ENCODE results near the gene KCNQ2. TPM values are rescaled to one million over a fixed set of nuclear protein-coding genes. Genes with fewer than 3 reads are reported as not detected.

KCNQ2 gene
- total RNA-seq, 1 experiment from 2014 or later = not detected

DNA sequence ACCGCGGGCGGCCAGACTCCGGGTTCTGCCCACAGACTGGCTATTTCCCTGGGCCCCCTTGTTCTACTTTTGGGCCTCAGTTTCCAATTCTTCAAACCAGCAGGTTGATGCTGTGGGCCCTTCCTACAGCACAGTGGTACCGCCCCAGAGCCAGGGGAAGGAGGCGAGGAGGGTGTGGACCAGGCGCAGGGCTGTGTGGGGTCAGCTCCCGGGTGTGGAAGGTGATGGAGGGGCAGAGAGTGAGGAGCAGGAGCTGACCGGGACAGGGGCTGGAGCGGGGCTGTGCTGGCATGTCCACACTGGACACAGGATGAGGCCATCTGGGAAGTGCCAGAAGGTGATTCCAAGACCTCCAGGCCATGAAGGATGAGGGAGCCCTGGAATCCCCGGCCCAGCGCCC is 76.2 kb downstream of the KCNQ2 start:
- POLR2A ChIA-PET (ENCODE audit: unreplicated experiment) = no interaction called here
- TF ChIP-seq EZH2 (IDR thresholded peaks at IDR 0.05; ENCODE audit: low read depth) = no peak
- TF ChIP-seq, protein P1, sequence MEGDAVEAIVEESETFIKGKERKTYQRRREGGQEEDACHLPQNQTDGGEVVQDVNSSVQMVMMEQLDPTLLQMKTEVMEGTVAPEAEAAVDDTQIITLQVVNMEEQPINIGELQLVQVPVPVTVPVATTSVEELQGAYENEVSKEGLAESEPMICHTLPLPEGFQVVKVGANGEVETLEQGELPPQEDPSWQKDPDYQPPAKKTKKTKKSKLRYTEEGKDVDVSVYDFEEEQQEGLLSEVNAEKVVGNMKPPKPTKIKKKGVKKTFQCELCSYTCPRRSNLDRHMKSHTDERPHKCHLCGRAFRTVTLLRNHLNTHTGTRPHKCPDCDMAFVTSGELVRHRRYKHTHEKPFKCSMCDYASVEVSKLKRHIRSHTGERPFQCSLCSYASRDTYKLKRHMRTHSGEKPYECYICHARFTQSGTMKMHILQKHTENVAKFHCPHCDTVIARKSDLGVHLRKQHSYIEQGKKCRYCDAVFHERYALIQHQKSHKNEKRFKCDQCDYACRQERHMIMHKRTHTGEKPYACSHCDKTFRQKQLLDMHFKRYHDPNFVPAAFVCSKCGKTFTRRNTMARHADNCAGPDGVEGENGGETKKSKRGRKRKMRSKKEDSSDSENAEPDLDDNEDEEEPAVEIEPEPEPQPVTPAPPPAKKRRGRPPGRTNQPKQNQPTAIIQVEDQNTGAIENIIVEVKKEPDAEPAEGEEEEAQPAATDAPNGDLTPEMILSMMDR (conservative IDR thresholded peaks at IDR 0.05) = no peak
- H3K79me2 ChIP-seq (ENCODE audit: low read depth) = no peaks in the 10 kb centered on the region
- CTCF ChIA-PET = no interaction called here
- no peak overlapping the region for H2AFZ ChIP-seq
- no TSS peak for BruUV-seq (replicated peaks)
- H3K4me2 ChIP-seq = no peak overlapping the region
- H3K27ac ChIP-seq = no peak overlapping the region
- intact Hi-C loops (cut with micrococcal nuclease; ENCODE audit: unreplicated experiment) = no loop called here
- H4K20me1 ChIP-seq (ENCODE audit: insufficient read depth) = 0 out of 2 replicates have a peak, but pooled peaks cover 3% of the 10 kb centered on the region
- H3K27me3 ChIP-seq (ENCODE audit: insufficient read depth, low read depth) = peaks cover 100% of the 10 kb centered on the region
- DNase-seq = no peak
- H3F3A ChIP-seq (ENCODE audit: insufficient read depth, low read depth) = no peaks in the 10 kb centered on the region
- no peak overlapping the region for H3K4me3 ChIP-seq
- no peaks in the 10 kb centered on the region for H3K9me2 ChIP-seq (ENCODE audit: insufficient read depth)
- no peaks in the 10 kb centered on the region for H3K36me3 ChIP-seq (ENCODE audit: low read depth)
- H3K4me1 ChIP-seq (replicated peaks; ENCODE audit: insufficient read depth) = no peaks in the 10 kb centered on the region
- H3K9me3 ChIP-seq (ENCODE audit: insufficient read depth, low read depth) = no peaks in the 10 kb centered on the region

DNA sequence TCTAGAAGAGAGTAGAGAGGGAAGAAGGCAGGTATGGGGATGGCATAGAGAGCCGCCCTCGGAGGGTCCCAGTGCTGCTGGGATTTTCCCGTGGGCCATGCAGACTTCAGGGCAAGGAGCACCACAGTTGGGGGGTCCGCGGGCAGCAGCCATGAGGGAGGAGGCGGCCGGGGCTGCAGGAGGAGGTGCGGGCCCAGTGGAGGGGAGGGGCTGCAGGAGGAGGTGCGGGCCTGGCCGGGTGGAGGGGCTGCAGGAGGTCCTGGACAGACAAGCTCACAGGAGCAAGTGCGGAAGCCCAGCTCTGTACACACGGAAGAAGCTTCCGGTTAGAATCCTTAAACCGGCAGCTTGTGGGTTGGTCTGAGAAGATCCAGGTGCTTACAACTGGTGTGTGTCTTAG is 76.7 kb downstream of the KCNQ2 start:
- peaks cover 100% of the 10 kb centered on the region for H3K27me3 ChIP-seq (ENCODE audit: insufficient read depth, low read depth)
- POLR2A ChIA-PET (ENCODE audit: unreplicated experiment) = no interaction called here
- H3K36me3 ChIP-seq (ENCODE audit: low read depth) = no peaks in the 10 kb centered on the region
- CTCF ChIA-PET = no interaction called here
- no peak overlapping the region for H3K4me2 ChIP-seq
- no peaks in the 10 kb centered on the region for H3K9me2 ChIP-seq (ENCODE audit: insufficient read depth)
- TF ChIP-seq, protein P1 (conservative IDR thresholded peaks at IDR 0.05) = no peak
- no peak for TF ChIP-seq EZH2 (IDR thresholded peaks at IDR 0.05; ENCODE audit: low read depth)
- 0 out of 2 replicates have a peak, but pooled peaks cover 3% of the 10 kb centered on the region for H4K20me1 ChIP-seq (ENCODE audit: insufficient read depth)
- no peaks in the 10 kb centered on the region for H3F3A ChIP-seq (ENCODE audit: insufficient read depth, low read depth)
- H2AFZ ChIP-seq = no peak overlapping the region
- H3K4me1 ChIP-seq (replicated peaks; ENCODE audit: insufficient read depth) = no peaks in the 10 kb centered on the region
- DNase-seq = no peak
- H3K79me2 ChIP-seq (ENCODE audit: low read depth) = no peaks in the 10 kb centered on the region
- no TSS peak for BruUV-seq (replicated peaks)
- intact Hi-C loops (cut with micrococcal nuclease; ENCODE audit: unreplicated experiment) = no loop called here
- H3K4me3 ChIP-seq = no peak overlapping the region
- no peak overlapping the region for H3K27ac ChIP-seq
- no peaks in the 10 kb centered on the region for H3K9me3 ChIP-seq (ENCODE audit: insufficient read depth, low read depth)

DNA sequence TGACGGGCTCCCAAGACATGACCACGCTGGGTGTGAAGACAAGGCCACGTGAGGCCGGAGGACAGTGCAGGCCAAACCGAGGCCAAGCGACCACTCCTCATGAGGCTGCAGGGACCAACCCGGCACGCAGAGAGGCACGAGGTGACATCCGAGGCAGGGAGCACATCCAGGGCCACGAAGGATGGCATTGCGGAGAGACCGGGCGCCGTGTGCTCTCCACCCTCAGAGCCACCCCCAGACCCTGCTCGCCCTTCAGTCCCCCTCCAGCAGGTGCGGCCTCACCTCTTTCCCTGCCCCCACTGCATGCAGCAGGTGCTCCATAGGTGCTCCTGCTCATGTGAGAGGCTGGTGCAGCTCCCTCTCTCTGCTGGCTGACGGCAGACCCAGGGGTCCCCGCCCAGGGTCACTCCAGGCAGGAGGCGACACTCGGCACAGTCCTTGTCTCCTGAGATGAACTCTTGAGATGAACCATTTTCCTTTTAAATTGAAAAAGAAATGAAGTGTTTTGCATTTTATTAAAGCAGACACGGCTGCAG is 77.5 kb downstream of the KCNQ2 start:
- ChIA-PET POLR2A (ENCODE audit: unreplicated experiment) (no interaction called here), CTCF (no interaction called here)
- peaks cover 98% of the 10 kb centered on the region for H3K27me3 ChIP-seq (ENCODE audit: insufficient read depth, low read depth)
- no peaks in the 10 kb centered on the region for H3K36me3 ChIP-seq (ENCODE audit: low read depth)
- no peaks in the 10 kb centered on the region for H3K4me1 ChIP-seq (replicated peaks; ENCODE audit: insufficient read depth)
- H3K9me2 ChIP-seq (ENCODE audit: insufficient read depth) = no peaks in the 10 kb centered on the region
- H3F3A ChIP-seq (ENCODE audit: insufficient read depth, low read depth) = no peaks in the 10 kb centered on the region
- TF ChIP-seq, protein P1 (conservative IDR thresholded peaks at IDR 0.05) = no peak
- TF ChIP-seq EZH2 (IDR thresholded peaks at IDR 0.05; ENCODE audit: low read depth) = 0 out of 2 replicates have a peak, but pooled peaks have one; percentile 87
- H2AFZ ChIP-seq = no peak overlapping the region
- H3K27ac ChIP-seq = no peak overlapping the region
- H3K9me3 ChIP-seq (ENCODE audit: insufficient read depth, low read depth) = no peaks in the 10 kb centered on the region
- H3K4me2 ChIP-seq = no peak overlapping the region
- intact Hi-C loops (cut with micrococcal nuclease; ENCODE audit: unreplicated experiment) = no loop called here
- H3K79me2 ChIP-seq (ENCODE audit: low read depth) = no peaks in the 10 kb centered on the region
- BruUV-seq (replicated peaks) = no TSS peak
- 0 out of 2 replicates have a peak, but pooled peaks cover 3% of the 10 kb centered on the region for H4K20me1 ChIP-seq (ENCODE audit: insufficient read depth)
- no peak overlapping the region for H3K4me3 ChIP-seq
- no peak for DNase-seq
